Mesothelial cell of epicardium (in vitro differentiated cells): Measurements from ENCODE around the gene PLEKHA7. TPM values are rescaled to one million over a fixed set of nuclear protein-coding genes. Genes with fewer than 3 reads are reported as not detected.

Source experiments
- DNase-seq, 2 experiments: peaks; one replicate each; pipeline ENCODE4 v3.0.0; 2021; ENCODE audit warnings: low spot score in 2 of 2; ENCODE audit not compliant: unreplicated experiment in 2 of 2
- H3K27ac Mint-ChIP-seq: 2 replicates; pipeline ENCODE4 v1.8.0; 2021; ENCODE audit warnings: mixed read lengths
- H3K27me3 Mint-ChIP-seq: 2 replicates; pipeline ENCODE4 v1.8.0; 2021; ENCODE audit warnings: low read depth, mixed read lengths
- H3K36me3 Mint-ChIP-seq: 2 replicates; pipeline ENCODE4 v1.8.0; 2021; ENCODE audit warnings: mixed read lengths
- H3K4me1 Mint-ChIP-seq: 2 replicates; pipeline ENCODE4 v1.8.0; 2021; ENCODE audit warnings: mixed read lengths
- H3K4me3 Mint-ChIP-seq: 2 replicates; pipeline ENCODE4 v1.8.0; 2021; ENCODE audit warnings: mild to moderate bottlenecking, moderate library complexity, mixed read lengths
- H3K9me3 Mint-ChIP-seq: 2 replicates; pipeline ENCODE4 v1.8.0; 2021; ENCODE audit warnings: mixed read lengths
- CTCF ChIP-seq: fragments of 200-600 bp; sonication (generic); IDR thresholded peaks from one replicate; pipeline ENCODE4 v1.5.0; 2021; ENCODE audit warnings: antibody characterized with exemption; ENCODE audit not compliant: unreplicated experiment
- total RNA-seq: library from RNA; stranded (reverse); gene quantifications from 3 replicates; pipeline ENCODE4 v1.2.1, GENCODE V29; 2021

Gene PLEKHA7
- total RNA-seq, 1 donor from 2014 or later: 30.5 TPM

GRCh38 chr11:16977994-16978315, 36.3 kb downstream of the PLEKHA7 start:
- TF ChIP-seq CTCF: no peak
- no peak overlapping the region for H3K4me3 Mint-ChIP-seq
- H3K36me3 Mint-ChIP-seq: no peaks in the 10 kb centered on the region
- no peak for DNase-seq
- H3K4me1 Mint-ChIP-seq: peaks cover 51% of the 10 kb centered on the region
- H3K27ac Mint-ChIP-seq: peak overlapping the region; percentile 66
- H3K27me3 Mint-ChIP-seq: no peaks in the 10 kb centered on the region
- H3K9me3 Mint-ChIP-seq: no peaks in the 10 kb centered on the region

- no peak for TF ChIP-seq CTCF
- H3K4me1 Mint-ChIP-seq: peaks cover 45% of the 10 kb centered on the region
- peak overlapping the region; percentile 66 for H3K27ac Mint-ChIP-seq
- no peak overlapping the region for H3K4me3 Mint-ChIP-seq
- H3K36me3 Mint-ChIP-seq: no peaks in the 10 kb centered on the region
- H3K27me3 Mint-ChIP-seq: no peaks in the 10 kb centered on the region
- no peak for DNase-seq
- no peaks in the 10 kb centered on the region for H3K9me3 Mint-ChIP-seq
Observed at GRCh38 chr11:16977136-16977993, 36.8 kb downstream of the PLEKHA7 start.

- no peak overlapping the region for H3K4me3 Mint-ChIP-seq
- H3K27ac Mint-ChIP-seq: peak overlapping the region; percentile 10
- H3K36me3 Mint-ChIP-seq: no peaks in the 10 kb centered on the region
- no peaks in the 10 kb centered on the region for H3K9me3 Mint-ChIP-seq
- TF ChIP-seq CTCF: no peak
- no peak for DNase-seq
- H3K27me3 Mint-ChIP-seq: no peaks in the 10 kb centered on the region
- H3K4me1 Mint-ChIP-seq: peaks cover 36% of the 10 kb centered on the region
Observed at GRCh38 chr11:16976379-16976778, 37.8 kb downstream of the PLEKHA7 start.

GRCh38 chr11:16975906-16976305, 38.3 kb downstream of the PLEKHA7 start:
- no peak for DNase-seq
- Mint-ChIP-seq H3K9me3 (no peaks in the 10 kb centered on the region), H3K4me1 (peaks cover 31% of the 10 kb centered on the region), H3K27ac (no peak overlapping the region), H3K36me3 (no peaks in the 10 kb centered on the region), H3K4me3 (no peak overlapping the region), H3K27me3 (no peaks in the 10 kb centered on the region)
- TF ChIP-seq CTCF: no peak

GRCh38 chr11:16973338-16973964, 40.8 kb downstream of the PLEKHA7 start:
- H3K4me1 Mint-ChIP-seq: peaks cover 29% of the 10 kb centered on the region
- H3K27me3 Mint-ChIP-seq: no peaks in the 10 kb centered on the region
- H3K36me3 Mint-ChIP-seq: no peaks in the 10 kb centered on the region
- no peak overlapping the region for H3K27ac Mint-ChIP-seq
- DNase-seq: no peak
- no peak overlapping the region for H3K4me3 Mint-ChIP-seq
- no peaks in the 10 kb centered on the region for H3K9me3 Mint-ChIP-seq
- TF ChIP-seq CTCF: no peak
